CD4-positive, alpha-beta T cell (primary cell): Measurements from ENCODE around the gene CFAP299. TPM values are rescaled to one million over a fixed set of nuclear protein-coding genes. Genes with fewer than 3 reads are reported as not detected.

Source experiments
- ATAC-seq: fragments of 200-7000 bp; cut with Tn5 transposase; one replicate; pipeline ENCODE4 v1.10.0; 2022; ENCODE audit warnings: mild to moderate bottlenecking; ENCODE audit not compliant: poor library complexity
- CTCF ChIA-PET: fragments of 350-600 bp; sonication (Branson Sonifier 250); formaldehyde crosslinking; loops from one replicate; lab custom pipeline; 2021; ENCODE audit warnings: antibody characterized with exemption, inconsistent platforms; lab: Charles Lee
- POLR2A ChIA-PET: fragments of 350-600 bp; sonication (Branson Sonifier 250); formaldehyde crosslinking; loops from one replicate; lab custom pipeline; 2021; ENCODE audit warnings: antibody characterized with exemption, inconsistent platforms; lab: Charles Lee
- DNase-seq, 14 experiments: peaks; one replicate each; pipeline ENCODE4 v3.0.0-alpha.2; 2013 to 2020; ENCODE audit warnings: mixed read lengths in 2 of 14
- H3K27ac ChIP-seq, 2 donors: one replicate each; pipeline versions ENCODE4 v1.5.1 to v1.7.0; 2013; ENCODE audit warnings: low read length in 2 of 2, low read depth in 1 of 2, mild to moderate bottlenecking in 1 of 2
- H3K27me3 ChIP-seq, 2 experiments: 1 replicate in 1 of 2; 2 replicates in 1 of 2; pipeline versions ENCODE4 v1.6.1 to v1.7.0; 2013; ENCODE audit warnings: low read length in 2 of 2, control low read depth in 1 of 2, mild to moderate bottlenecking in 1 of 2, moderate library complexity in 1 of 2; ENCODE audit not compliant: insufficient read depth in 2 of 2, control insufficient read depth in 1 of 2
- H3K36me3 ChIP-seq: one replicate; pipeline ENCODE4 v1.6.1; 2013; ENCODE audit warnings: low read length, control low read depth; ENCODE audit not compliant: insufficient read depth
- H3K4me1 ChIP-seq: one replicate; pipeline ENCODE4 v1.6.1; 2013; ENCODE audit warnings: low read length, control low read depth; ENCODE audit not compliant: insufficient read depth
- H3K4me3 ChIP-seq: one replicate; pipeline ENCODE4 v1.5.1; 2013; ENCODE audit warnings: mild to moderate bottlenecking, low read length, moderate library complexity
- H3K9me3 ChIP-seq, 2 experiments: 1 replicate in 1 of 2; 2 replicates in 1 of 2; pipeline versions ENCODE4 v1.6.1 to v1.7.0; 2013; ENCODE audit warnings: low read length in 2 of 2, mild to moderate bottlenecking in 2 of 2, control low read depth in 1 of 2, moderate library complexity in 1 of 2; ENCODE audit not compliant: control insufficient read depth in 1 of 2, insufficient read depth in 1 of 2
- H3K27ac Mint-ChIP-seq: one replicate; pipeline ENCODE4 v1.8.0; 2020; ENCODE audit warnings: mixed read lengths
- H3K27me3 Mint-ChIP-seq: one replicate; pipeline ENCODE4 v1.8.0; 2021; ENCODE audit warnings: mixed read lengths
- H3K36me3 Mint-ChIP-seq: one replicate; pipeline ENCODE4 v1.8.0; 2021; ENCODE audit warnings: low read depth, mixed read lengths
- H3K4me1 Mint-ChIP-seq: one replicate; pipeline ENCODE4 v1.8.0; 2021; ENCODE audit warnings: low read depth, mixed read lengths
- H3K4me3 Mint-ChIP-seq: one replicate; pipeline ENCODE4 v1.8.0; 2020; ENCODE audit warnings: mild to moderate bottlenecking, mixed read lengths
- H3K9me3 Mint-ChIP-seq: one replicate; pipeline ENCODE4 v1.8.0; 2020; ENCODE audit warnings: mixed read lengths
- intact Hi-C, 2 experiments: fragments of 100-400 bp; cut with DNase I in 1 of 2; cut with micrococcal nuclease in 1 of 2; formaldehyde crosslinking; loops; one replicate each; pipeline versions ENCODE4 v1.15.1 to v1.9.0; 2023 to 2025; cut with DNase I, micrococcal nuclease
- total RNA-seq, 174 experiments: library from RNA in 2 of 174; stranded (reverse) in 2 of 174; gene quantifications; one replicate each; pipeline ENCODE4 v1.2.3 and lab custom pipeline; 2021 to 2026
- TF ChIP-seq, protein P1 (sequence below): fragments of 200-600 bp; IDR thresholded peaks from one replicate; pipeline ENCODE4 v1.8.0; 2022; ENCODE audit warnings: antibody characterized with exemption, mild to moderate bottlenecking

Gene CFAP299
- total RNA-seq, 2 experiments from 2014 or later: not detected

DNA sequence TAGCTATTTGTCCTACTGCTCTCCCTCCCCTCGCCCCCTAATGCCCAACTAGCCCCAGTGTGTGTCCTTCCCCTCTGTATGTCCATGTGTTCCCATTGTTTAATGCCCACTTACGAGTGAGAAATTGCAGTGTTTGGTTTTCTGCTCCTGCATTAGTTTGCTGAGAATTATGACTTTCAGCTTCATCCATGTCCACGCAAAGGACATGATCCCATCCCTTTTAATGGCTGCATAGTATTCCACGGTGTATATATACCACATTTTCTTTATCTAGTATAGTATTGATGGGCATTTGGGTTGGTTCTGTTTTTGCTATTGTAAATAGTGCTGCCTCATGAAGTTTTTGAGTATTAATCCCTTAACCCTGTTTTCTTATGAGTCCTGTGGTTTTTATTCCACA lies 33.6 kb upstream of the CFAP299 start:
- Histone ChIP-seq H3K27me3 (no peaks in the 10 kb centered on the region), H3K4me3 (no peak overlapping the region), H3K27ac (no peak overlapping the region), H3K36me3 (no peaks in the 10 kb centered on the region), H3K9me3 (peaks cover 0 to 8% of the 10 kb centered on the region in 2 experiments), H3K4me1 (no peaks in the 10 kb centered on the region)
- ATAC-seq (no peak), DNase-seq (no peak)
- Mint-ChIP-seq H3K9me3 (no peaks in the 10 kb centered on the region), H3K27me3 (peaks cover 40% of the 10 kb centered on the region), H3K36me3 (no peaks in the 10 kb centered on the region), H3K27ac (no peak overlapping the region), H3K4me1 (no peaks in the 10 kb centered on the region), H3K4me3 (no peak overlapping the region)
- TF ChIP-seq, protein P1, sequence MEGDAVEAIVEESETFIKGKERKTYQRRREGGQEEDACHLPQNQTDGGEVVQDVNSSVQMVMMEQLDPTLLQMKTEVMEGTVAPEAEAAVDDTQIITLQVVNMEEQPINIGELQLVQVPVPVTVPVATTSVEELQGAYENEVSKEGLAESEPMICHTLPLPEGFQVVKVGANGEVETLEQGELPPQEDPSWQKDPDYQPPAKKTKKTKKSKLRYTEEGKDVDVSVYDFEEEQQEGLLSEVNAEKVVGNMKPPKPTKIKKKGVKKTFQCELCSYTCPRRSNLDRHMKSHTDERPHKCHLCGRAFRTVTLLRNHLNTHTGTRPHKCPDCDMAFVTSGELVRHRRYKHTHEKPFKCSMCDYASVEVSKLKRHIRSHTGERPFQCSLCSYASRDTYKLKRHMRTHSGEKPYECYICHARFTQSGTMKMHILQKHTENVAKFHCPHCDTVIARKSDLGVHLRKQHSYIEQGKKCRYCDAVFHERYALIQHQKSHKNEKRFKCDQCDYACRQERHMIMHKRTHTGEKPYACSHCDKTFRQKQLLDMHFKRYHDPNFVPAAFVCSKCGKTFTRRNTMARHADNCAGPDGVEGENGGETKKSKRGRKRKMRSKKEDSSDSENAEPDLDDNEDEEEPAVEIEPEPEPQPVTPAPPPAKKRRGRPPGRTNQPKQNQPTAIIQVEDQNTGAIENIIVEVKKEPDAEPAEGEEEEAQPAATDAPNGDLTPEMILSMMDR: no peak
- CTCF ChIA-PET: no interaction called here
- intact Hi-C loops: no loop called here
- POLR2A ChIA-PET: no interaction called here

DNA sequence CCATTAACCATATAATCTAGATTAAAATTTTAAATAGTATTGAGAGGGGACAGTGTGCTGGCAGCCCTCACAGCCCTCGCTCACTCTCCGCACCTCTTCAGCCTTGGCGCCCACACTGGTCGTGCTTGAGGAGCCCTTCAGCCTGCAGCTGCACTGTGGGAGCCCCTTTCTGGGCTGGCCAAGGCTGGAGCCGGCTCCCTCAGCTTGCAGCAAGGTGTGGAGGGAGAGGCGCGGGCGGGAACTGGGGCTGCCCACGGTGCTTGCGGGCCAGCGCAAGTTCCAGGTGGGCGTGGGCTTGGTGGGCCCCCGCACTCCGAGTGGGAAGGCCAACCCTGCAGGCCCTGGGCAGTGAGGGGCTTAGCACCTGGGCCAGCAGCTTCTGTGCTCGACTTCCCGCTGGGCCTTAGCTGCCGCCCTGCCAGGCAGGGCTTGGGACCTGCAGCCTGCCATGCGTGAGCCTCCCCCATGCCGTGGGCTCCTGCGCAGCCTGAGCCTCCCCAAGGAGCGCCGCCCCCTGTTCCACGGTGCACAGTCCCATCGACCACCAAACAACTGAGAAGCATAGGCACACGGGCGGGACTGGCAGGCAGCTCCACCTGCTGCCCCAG lies 32.8 kb upstream of the CFAP299 start:
- Mint-ChIP-seq H3K27ac (no peak overlapping the region), H3K9me3 (no peaks in the 10 kb centered on the region), H3K36me3 (no peaks in the 10 kb centered on the region), H3K27me3 (peaks cover 46% of the 10 kb centered on the region), H3K4me3 (no peak overlapping the region), H3K4me1 (no peaks in the 10 kb centered on the region)
- no peak for DNase-seq
- CTCF ChIA-PET: no interaction called here
- Histone ChIP-seq H3K4me1 (no peaks in the 10 kb centered on the region), H3K4me3 (no peak overlapping the region), H3K27ac (no peak overlapping the region), H3K36me3 (no peaks in the 10 kb centered on the region), H3K27me3 (peaks cover 0 to 5% of the 10 kb centered on the region in 2 experiments), H3K9me3 (peaks cover 0 to 8% of the 10 kb centered on the region in 2 experiments)
- POLR2A ChIA-PET: no interaction called here
- no peak for ATAC-seq
- TF ChIP-seq, protein P1: no peak
- intact Hi-C loops: no loop called here

DNA sequence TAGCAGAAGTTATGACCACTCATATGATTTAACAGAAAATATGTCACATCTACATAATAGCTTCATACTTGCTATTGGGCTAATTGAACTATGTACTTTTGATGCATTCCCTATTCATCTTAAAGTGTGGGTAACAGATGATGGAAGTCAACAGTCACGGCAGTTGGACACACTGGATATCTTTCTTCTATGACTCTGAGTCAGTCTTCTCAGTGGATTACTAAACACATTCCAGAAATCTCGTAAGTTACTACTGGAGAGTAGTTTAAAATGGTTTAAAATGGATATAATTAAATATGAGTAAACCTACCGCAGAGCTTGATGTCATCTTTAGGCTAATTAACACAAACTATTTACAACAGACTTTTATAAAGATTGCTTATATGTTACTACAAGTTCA lies 30.1 kb upstream of the CFAP299 start:
- peaks cover 68% of the 10 kb centered on the region for H3K27me3 Mint-ChIP-seq
- TF ChIP-seq, protein P1: no peak
- Histone ChIP-seq H3K4me1 (no peaks in the 10 kb centered on the region), H3K9me3 (peaks cover 0 to 8% of the 10 kb centered on the region in 2 experiments), H3K27ac (no peak overlapping the region), H3K36me3 (no peaks in the 10 kb centered on the region), H3K4me3 (no peak overlapping the region), H3K27me3 (peaks cover 0 to 15% of the 10 kb centered on the region in 2 experiments)
- intact Hi-C loops: no loop called here
- no peak overlapping the region for H3K4me3 Mint-ChIP-seq
- no peaks in the 10 kb centered on the region for H3K4me1 Mint-ChIP-seq
- ATAC-seq: no peak
- H3K27ac Mint-ChIP-seq: no peak overlapping the region
- ChIA-PET POLR2A (no interaction called here), CTCF (no interaction called here)
- H3K9me3 Mint-ChIP-seq: no peaks in the 10 kb centered on the region
- DNase-seq: no peak
- H3K36me3 Mint-ChIP-seq: no peaks in the 10 kb centered on the region
